Keratinocyte (primary cell): ENCODE data around the gene ZNF143. TPM values are rescaled to one million over a fixed set of nuclear protein-coding genes. Genes with fewer than 3 reads are reported as not detected.
A peak's percentile ranks its signal among the peaks of the same experiment; 100 is the strongest.

Experiments used
- DNase-seq: peaks from one replicate; pipeline ENCODE4 v3.0.0-alpha.2; 2011; ENCODE audit warnings: low read depth, missing footprints, low spot score
- FAIRE-seq: peaks from 2 replicates; lab custom pipeline; 2011; peaks lifted over from hg19 to GRCh38; lab: Jason Lieb, UNC
- H2AFZ ChIP-seq: 2 replicates; pipeline ENCODE4 v1.6.0; 2012; ENCODE audit warnings: low read length, control low read depth, inconsistent platforms; ENCODE audit not compliant: control insufficient read depth
- H3K27ac ChIP-seq: 2 replicates; pipeline ENCODE4 v1.5.1; 2011; ENCODE audit warnings: low read length; ENCODE audit not compliant: control insufficient read depth, insufficient read depth
- H3K27me3 ChIP-seq: 3 replicates; pipeline ENCODE4 v1.6.0; 2011; ENCODE audit warnings: low read length; ENCODE audit not compliant: control insufficient read depth, insufficient read depth; ENCODE audit errors: extremely low read depth
- H3K36me3 ChIP-seq, 2 experiments: 2 replicates in 1 of 2; 3 replicates in 1 of 2; pipeline ENCODE4 v1.5.1; 2011; ENCODE audit warnings: low read length in 2 of 2, mild to moderate bottlenecking in 1 of 2; ENCODE audit not compliant: control insufficient read depth in 2 of 2, insufficient read depth in 2 of 2; ENCODE audit errors: extremely low read depth in 1 of 2
- H3K4me1 ChIP-seq: 3 replicates; pipeline ENCODE4 v1.5.1; 2011; ENCODE audit warnings: low read length; ENCODE audit not compliant: control insufficient read depth, insufficient read depth; ENCODE audit errors: extremely low read depth
- H3K4me2 ChIP-seq: 3 replicates; pipeline ENCODE4 v1.6.0; 2011; ENCODE audit warnings: low read depth, low read length; ENCODE audit not compliant: control insufficient read depth, insufficient read depth; ENCODE audit errors: extremely low read depth
- H3K4me3 ChIP-seq, 3 experiments: fragments of 200-600 bp in 1 of 3; sonication (generic) in 1 of 3; 2 replicates in 2 of 3; 3 replicates in 1 of 3; pipeline ENCODE4 v1.5.1; 2011 to 2016; ENCODE audit warnings: low read length in 3 of 3, mild to moderate bottlenecking in 3 of 3, control low read depth in 2 of 3, inconsistent platforms in 1 of 3, low read depth in 1 of 3, mixed read lengths in 1 of 3, mixed run types in 1 of 3, moderate library complexity in 1 of 3; ENCODE audit not compliant: control insufficient read depth in 2 of 3, insufficient read depth in 2 of 3; ENCODE audit errors: extremely low read depth in 1 of 3
- H3K79me2 ChIP-seq: 2 replicates; pipeline ENCODE4 v1.6.0; 2012; ENCODE audit warnings: low read length; ENCODE audit not compliant: control insufficient read depth, insufficient read depth
- H3K9ac ChIP-seq: 3 replicates; pipeline ENCODE4 v1.6.0; 2011; ENCODE audit warnings: low read length; ENCODE audit not compliant: control insufficient read depth, insufficient read depth; ENCODE audit errors: extremely low read depth
- H3K9me1 ChIP-seq: 3 replicates; pipeline ENCODE4 v1.6.0; 2011; ENCODE audit warnings: low read length; ENCODE audit not compliant: control insufficient read depth, insufficient read depth; ENCODE audit errors: extremely low read depth
- H3K9me3 ChIP-seq: 2 replicates; pipeline ENCODE4 v1.5.1; 2012; ENCODE audit warnings: low read depth, low read length; ENCODE audit not compliant: control insufficient read depth
- H4K20me1 ChIP-seq: 3 replicates; pipeline ENCODE4 v1.6.0; 2011; ENCODE audit warnings: low read length; ENCODE audit not compliant: control insufficient read depth, insufficient read depth; ENCODE audit errors: extremely low read depth
- EZH2 ChIP-seq: IDR thresholded peaks from one replicate; pipeline ENCODE4 v1.6.1; 2012; ENCODE audit warnings: inconsistent platforms, mild to moderate bottlenecking, low read length, moderate library complexity
- dilution Hi-C: fragments of 300-500 bp; cut with MboI; formaldehyde crosslinking; loops from one replicate; pipeline ENCODE4 v1.7.0; 2020; ENCODE audit warnings: low sequenced_read_pairs; ENCODE audit not compliant: extremely low pct_ligation_motif_present
- polyA plus RNA-seq, 5 experiments: library from polyadenylated mRNA; depleted of rRNA in 3 of 5; stranded (reverse) in 3 of 5; stranded (forward) in 1 of 5; unstranded in 1 of 5; fragments of >200 nt; gene quantifications; 1 replicate in 1 of 5; 2 replicates in 3 of 5; 3 replicates in 1 of 5; pipeline versions ENCODE4 v1.2.1 to v1.2.3, GENCODE V29; 2011 to 2012; ENCODE audit warnings: missing spikeins in 2 of 5, low read depth in 1 of 5, low replicate concordance in 1 of 5
- TF ChIP-seq, protein P1 (sequence below), 3 experiments: IDR thresholded peaks in 1 of 3; conservative IDR thresholded peaks in 1 of 3; optimal IDR thresholded peaks in 1 of 3; 2 replicates in 2 of 3; 3 replicates in 1 of 3; pipeline versions ENCODE3 to v1.5.1; 2011; ENCODE audit warnings: low read length in 3 of 3, mild to moderate bottlenecking in 3 of 3, moderate library complexity in 2 of 3, control low read depth in 1 of 3, inconsistent platforms in 1 of 3; ENCODE audit not compliant: insufficient read depth in 2 of 3; ENCODE audit errors: extremely low read depth in 1 of 3

ZNF143 gene
- polyA plus RNA-seq, 1 donor (not counting 4 experiments of a cell fraction or from before 2014, with no cell fraction given): 32.0 TPM

DNA sequence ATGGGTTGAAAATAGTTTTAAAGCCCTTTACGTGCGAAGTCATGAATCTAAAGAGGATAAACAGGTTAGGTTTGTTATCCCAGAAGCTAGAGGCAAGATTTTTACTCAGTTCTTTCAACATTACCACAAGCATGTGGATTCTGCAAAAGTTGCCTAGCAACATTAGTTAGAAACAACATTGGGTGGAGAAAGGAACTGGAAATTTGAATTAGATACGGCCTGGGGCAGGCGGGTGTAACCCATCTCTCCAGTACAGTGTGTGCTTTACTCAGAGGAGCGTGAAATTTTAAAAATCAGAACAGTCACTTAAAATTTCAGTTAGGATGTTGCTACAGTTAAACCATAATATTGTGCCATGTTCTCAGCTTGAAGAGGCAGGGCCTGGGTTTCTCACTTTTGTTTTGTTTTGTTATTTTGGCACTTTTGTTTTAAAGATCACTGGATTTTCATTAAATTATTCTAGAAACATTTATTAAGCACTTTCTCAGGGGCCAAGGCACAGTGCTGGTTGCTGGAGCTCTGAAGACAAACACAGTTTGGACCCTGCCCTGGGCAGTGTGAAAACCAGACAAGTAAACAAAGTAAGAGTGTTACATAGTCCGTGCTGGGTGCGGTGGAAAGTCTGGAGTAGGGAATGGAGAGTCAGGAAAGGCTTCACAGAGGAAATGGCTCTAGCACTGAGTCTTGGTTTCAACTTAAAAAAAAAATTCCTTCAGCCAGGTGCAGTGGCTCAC lies 108.2 kb downstream of the ZNF143 start:
- H3K9me1 ChIP-seq: no peaks in the 10 kb centered on the region
- no peaks in the 10 kb centered on the region for H3K27me3 ChIP-seq
- no peaks in the 10 kb centered on the region for H4K20me1 ChIP-seq
- peak; percentile 69 for FAIRE-seq
- H3K4me1 ChIP-seq: peaks cover 72% of the 10 kb centered on the region
- peaks cover 5% of the 10 kb centered on the region for H3K79me2 ChIP-seq
- no peak for TF ChIP-seq EZH2
- TF ChIP-seq, protein P1, sequence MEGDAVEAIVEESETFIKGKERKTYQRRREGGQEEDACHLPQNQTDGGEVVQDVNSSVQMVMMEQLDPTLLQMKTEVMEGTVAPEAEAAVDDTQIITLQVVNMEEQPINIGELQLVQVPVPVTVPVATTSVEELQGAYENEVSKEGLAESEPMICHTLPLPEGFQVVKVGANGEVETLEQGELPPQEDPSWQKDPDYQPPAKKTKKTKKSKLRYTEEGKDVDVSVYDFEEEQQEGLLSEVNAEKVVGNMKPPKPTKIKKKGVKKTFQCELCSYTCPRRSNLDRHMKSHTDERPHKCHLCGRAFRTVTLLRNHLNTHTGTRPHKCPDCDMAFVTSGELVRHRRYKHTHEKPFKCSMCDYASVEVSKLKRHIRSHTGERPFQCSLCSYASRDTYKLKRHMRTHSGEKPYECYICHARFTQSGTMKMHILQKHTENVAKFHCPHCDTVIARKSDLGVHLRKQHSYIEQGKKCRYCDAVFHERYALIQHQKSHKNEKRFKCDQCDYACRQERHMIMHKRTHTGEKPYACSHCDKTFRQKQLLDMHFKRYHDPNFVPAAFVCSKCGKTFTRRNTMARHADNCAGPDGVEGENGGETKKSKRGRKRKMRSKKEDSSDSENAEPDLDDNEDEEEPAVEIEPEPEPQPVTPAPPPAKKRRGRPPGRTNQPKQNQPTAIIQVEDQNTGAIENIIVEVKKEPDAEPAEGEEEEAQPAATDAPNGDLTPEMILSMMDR (optimal IDR thresholded peaks at IDR 0.05 in 1 of 3, IDR thresholded peaks at IDR 0.05 in 1 of 3, conservative IDR thresholded peaks at IDR 0.05 in 1 of 3; ENCODE audit: extremely low read depth in 1 of 3, insufficient read depth in 2 of 3, low read length in 3 of 3): no peak
- dilution Hi-C loops: no loop called here
- peak overlapping the region; percentile 9 to 42 (median 17) for H3K4me3 ChIP-seq
- H3K9ac ChIP-seq: peak overlapping the region; percentile 87
- peak overlapping the region; percentile 91 for H3K4me2 ChIP-seq
- H3K36me3 ChIP-seq: no peaks in the 10 kb centered on the region
- peak overlapping the region; percentile 95 for H3K27ac ChIP-seq
- no peaks in the 10 kb centered on the region for H3K9me3 ChIP-seq
- peak; percentile 74 for DNase-seq
- no peak overlapping the region for H2AFZ ChIP-seq

DNA sequence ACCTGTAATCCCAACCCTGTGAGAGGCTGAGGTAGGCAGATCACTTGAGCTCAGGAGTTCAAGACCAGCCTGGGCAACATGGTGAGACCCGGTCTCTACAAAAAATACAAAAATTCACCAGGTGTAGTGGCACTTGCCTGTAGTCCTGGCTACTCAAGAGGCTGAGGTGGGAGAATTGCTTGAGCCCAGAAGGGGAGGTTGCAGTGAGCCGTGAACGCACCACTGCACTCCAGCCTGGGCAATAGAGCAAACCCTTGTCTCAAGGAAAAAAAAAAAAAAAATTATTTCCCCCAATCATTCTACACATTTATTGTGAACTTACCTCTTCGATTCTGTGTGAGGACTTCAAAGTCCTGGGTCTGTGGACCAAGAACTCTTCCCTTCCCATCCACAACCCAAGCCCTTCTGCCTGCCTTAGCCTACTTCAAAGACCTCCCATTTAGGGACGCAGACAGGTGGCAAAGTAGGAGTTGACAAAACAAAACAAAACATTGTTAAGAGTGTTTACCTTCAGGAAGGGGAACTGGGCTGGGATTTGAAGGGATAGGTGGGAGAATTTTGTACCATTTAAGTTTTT lies 108.9 kb downstream of the ZNF143 start:
- Histone ChIP-seq H2AFZ (no peak overlapping the region), H3K27me3 (no peaks in the 10 kb centered on the region), H3K4me3 (peak overlapping the region; percentile 1 to 17 (median 9)), H3K36me3 (no peaks in the 10 kb centered on the region), H3K4me2 (peak overlapping the region; percentile 77), H3K27ac (peak overlapping the region; percentile 95), H3K9me3 (no peaks in the 10 kb centered on the region), H4K20me1 (no peaks in the 10 kb centered on the region), H3K9ac (peak overlapping the region; percentile 87), H3K79me2 (peaks cover 12% of the 10 kb centered on the region), H3K4me1 (peaks cover 72% of the 10 kb centered on the region), H3K9me1 (no peaks in the 10 kb centered on the region)
- dilution Hi-C loops: no loop called here
- TF ChIP-seq, protein P1 (optimal IDR thresholded peaks at IDR 0.05 in 1 of 3, IDR thresholded peaks at IDR 0.05 in 1 of 3, conservative IDR thresholded peaks at IDR 0.05 in 1 of 3; ENCODE audit: extremely low read depth in 1 of 3, insufficient read depth in 2 of 3, low read length in 3 of 3): no peak
- TF ChIP-seq EZH2: no peak
- FAIRE-seq: no peak
- no peak for DNase-seq
